ENCODE results near the gene PTPRB.

Gene PTPRB

GRCh38 chr12:70659077-70659606, 21.9 kb upstream of the PTPRB start:
- no peak overlapping the region for H3K4me3 ChIP-seq (ENCODE audit: low read depth, low read length)
- TF ChIP-seq, protein P1, sequence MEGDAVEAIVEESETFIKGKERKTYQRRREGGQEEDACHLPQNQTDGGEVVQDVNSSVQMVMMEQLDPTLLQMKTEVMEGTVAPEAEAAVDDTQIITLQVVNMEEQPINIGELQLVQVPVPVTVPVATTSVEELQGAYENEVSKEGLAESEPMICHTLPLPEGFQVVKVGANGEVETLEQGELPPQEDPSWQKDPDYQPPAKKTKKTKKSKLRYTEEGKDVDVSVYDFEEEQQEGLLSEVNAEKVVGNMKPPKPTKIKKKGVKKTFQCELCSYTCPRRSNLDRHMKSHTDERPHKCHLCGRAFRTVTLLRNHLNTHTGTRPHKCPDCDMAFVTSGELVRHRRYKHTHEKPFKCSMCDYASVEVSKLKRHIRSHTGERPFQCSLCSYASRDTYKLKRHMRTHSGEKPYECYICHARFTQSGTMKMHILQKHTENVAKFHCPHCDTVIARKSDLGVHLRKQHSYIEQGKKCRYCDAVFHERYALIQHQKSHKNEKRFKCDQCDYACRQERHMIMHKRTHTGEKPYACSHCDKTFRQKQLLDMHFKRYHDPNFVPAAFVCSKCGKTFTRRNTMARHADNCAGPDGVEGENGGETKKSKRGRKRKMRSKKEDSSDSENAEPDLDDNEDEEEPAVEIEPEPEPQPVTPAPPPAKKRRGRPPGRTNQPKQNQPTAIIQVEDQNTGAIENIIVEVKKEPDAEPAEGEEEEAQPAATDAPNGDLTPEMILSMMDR (IDR thresholded peaks at IDR 0.05; ENCODE audit: insufficient read depth, low read depth, low read length, missing control alignments): no peak
- DNase-seq (ENCODE audit: low read depth): no peak

GRCh38 chr12:70657616-70658286, 20.5 kb upstream of the PTPRB start:
- TF ChIP-seq, protein P1 (IDR thresholded peaks at IDR 0.05; ENCODE audit: insufficient read depth, low read depth, low read length, missing control alignments): no peak
- DNase-seq (ENCODE audit: low read depth): no peak
- H3K4me3 ChIP-seq (ENCODE audit: low read depth, low read length): no peak overlapping the region

DNA sequence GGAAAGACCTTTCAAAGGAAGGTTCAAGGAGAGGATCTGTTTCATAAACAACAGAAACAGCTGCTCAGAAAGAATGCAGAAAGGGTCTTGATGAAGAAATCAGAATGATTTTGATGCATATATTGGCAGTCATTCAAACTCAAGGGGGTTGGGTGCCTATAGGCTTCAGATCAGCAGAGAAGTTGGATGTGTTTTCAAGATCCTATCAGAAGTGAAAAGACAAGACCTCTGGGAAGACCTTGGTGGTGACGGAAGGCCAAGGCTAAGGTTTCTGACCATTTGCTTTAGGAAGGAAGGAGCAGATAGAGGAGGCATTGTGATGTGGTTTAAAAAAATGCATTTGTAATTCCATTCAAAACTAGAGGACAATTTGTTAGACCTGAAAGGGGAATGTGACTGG, 15.2 kb upstream of the PTPRB start:
- TF ChIP-seq, protein P1 (IDR thresholded peaks at IDR 0.05; ENCODE audit: insufficient read depth, low read depth, low read length, missing control alignments): no peak
- no peak overlapping the region for H3K4me3 ChIP-seq (ENCODE audit: low read depth, low read length)
- DNase-seq (ENCODE audit: low read depth): no peak

- TF ChIP-seq, protein P1 (IDR thresholded peaks at IDR 0.05; ENCODE audit: insufficient read depth, low read depth, low read length, missing control alignments): no peak
- H3K4me3 ChIP-seq (ENCODE audit: low read depth, low read length): no peak overlapping the region
- no peak for DNase-seq (ENCODE audit: low read depth)
Measured at GRCh38 chr12:70648831-70649230, 11.6 kb upstream of the PTPRB start.

- DNase-seq (ENCODE audit: low read depth): no peak
- TF ChIP-seq, protein P1 (IDR thresholded peaks at IDR 0.05; ENCODE audit: insufficient read depth, low read depth, low read length, missing control alignments): no peak
- H3K4me3 ChIP-seq (ENCODE audit: low read depth, low read length): no peak overlapping the region
Measured at GRCh38 chr12:70648191-70648590, 11.0 kb upstream of the PTPRB start.

DNA sequence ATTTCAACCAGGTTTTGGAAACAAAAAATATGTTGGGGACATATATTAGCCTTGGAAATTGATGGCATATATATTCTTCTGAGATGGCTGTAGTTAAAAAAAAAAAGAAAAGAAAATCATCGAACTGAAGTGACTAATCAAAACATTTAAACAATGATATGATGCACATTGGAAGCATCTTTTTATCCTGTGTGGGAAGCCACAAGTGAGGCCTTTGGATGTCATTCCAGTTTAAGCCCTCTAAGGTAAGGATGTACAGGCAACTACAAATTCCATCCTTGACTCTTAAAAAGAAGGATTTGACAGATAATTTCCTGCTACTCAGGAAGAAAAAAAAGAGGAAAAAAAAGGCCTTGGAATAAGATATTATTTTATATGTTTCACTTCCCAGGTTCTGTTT, 9.6 kb upstream of the PTPRB start:
- TF ChIP-seq, protein P1 (IDR thresholded peaks at IDR 0.05; ENCODE audit: insufficient read depth, low read depth, low read length, missing control alignments): no peak
- H3K4me3 ChIP-seq (ENCODE audit: low read depth, low read length): no peak overlapping the region
- DNase-seq (ENCODE audit: low read depth): no peak
